OCI-LY3 (cell line): ENCODE results near the gene CEP112.

ENCODE experiments used
- H2AFZ ChIP-seq: fragments of 200-600, 300-600 bp; shearing (Covaris generic); 2 replicates; pipeline ENCODE4 v1.6.0; 2014; ENCODE audit warnings: antibody characterized with exemption, low read depth, low read length
- H3K27ac ChIP-seq: fragments of 200-600, 300-600 bp; sonication (generic); 2 replicates; pipeline ENCODE4 v1.5.1; 2014; ENCODE audit warnings: mild to moderate bottlenecking, low read length, moderate library complexity, mixed read lengths
- H3K27me3 ChIP-seq: fragments of 200-600, 300-600 bp; sonication (generic); 2 replicates; pipeline ENCODE4 v1.6.1; 2014; ENCODE audit warnings: low read depth, low read length, mixed read lengths
- H3K36me3 ChIP-seq: fragments of 200-600, 300-600 bp; sonication (generic); replicated peaks from 2 replicates; pipeline ENCODE3; 2014; ENCODE audit warnings: low read depth, low read length, mixed read lengths
- H3K4me1 ChIP-seq: fragments of 300-600, 200-600 bp; sonication (generic); 2 replicates; pipeline ENCODE4 v1.6.1; 2014; ENCODE audit warnings: low read length, mixed read lengths
- H3K4me2 ChIP-seq: fragments of 200-600, 300-600 bp; sonication (generic); 2 replicates; pipeline ENCODE4 v1.6.1; 2014; ENCODE audit warnings: low read length, mixed read lengths
- H3K4me3 ChIP-seq: fragments of 300-600, 200-600 bp; sonication (generic); 2 replicates; pipeline ENCODE4 v1.5.1; 2014; ENCODE audit warnings: antibody characterized with exemption, mild to moderate bottlenecking, low read length, moderate library complexity
- H3K79me2 ChIP-seq: fragments of 300-600, 200-600 bp; shearing (Covaris generic); 2 replicates; pipeline ENCODE4 v1.6.1; 2014; ENCODE audit warnings: mild to moderate bottlenecking, low read length, mixed read lengths
- H3K9ac ChIP-seq: fragments of 300-600, 200-600 bp; shearing (Covaris generic); 2 replicates; pipeline ENCODE4 v1.6.0; 2014; ENCODE audit warnings: mild to moderate bottlenecking, low read length, moderate library complexity
- H3K9me3 ChIP-seq: fragments of 200-600, 300-600 bp; shearing (Covaris generic); 2 replicates; pipeline ENCODE4 v1.6.1; 2014; ENCODE audit warnings: low read length, mixed read lengths; ENCODE audit not compliant: insufficient read depth
- H4K20me1 ChIP-seq: fragments of 200-600, 300-600 bp; sonication (generic); 2 replicates; pipeline ENCODE4 v1.6.1; 2016; ENCODE audit warnings: low read length, mixed read lengths; ENCODE audit not compliant: insufficient read depth
- EZH2phosphoT487 ChIP-seq: fragments of 200-600 bp; shearing (Covaris generic); IDR thresholded peaks from 2 replicates; pipeline ENCODE4 v1.6.1; 2018; ENCODE audit warnings: antibody characterized with exemption, mixed run types, low read depth
- TF ChIP-seq, protein P1 (sequence below): fragments of 200-600, 300-600 bp; sonication (generic); IDR thresholded peaks from 2 replicates; pipeline ENCODE4 v1.5.1; 2014; ENCODE audit warnings: antibody characterized with exemption, low read length, low read depth

Gene CEP112

GRCh38 chr17:65660947-65661346, 531.0 kb downstream of the CEP112 start:
- H2AFZ ChIP-seq: no peak overlapping the region
- H3K9ac ChIP-seq: no peak overlapping the region
- H4K20me1 ChIP-seq: no peaks in the 10 kb centered on the region
- no peaks in the 10 kb centered on the region for H3K9me3 ChIP-seq
- no peak for TF ChIP-seq EZH2phosphoT487
- TF ChIP-seq, protein P1, sequence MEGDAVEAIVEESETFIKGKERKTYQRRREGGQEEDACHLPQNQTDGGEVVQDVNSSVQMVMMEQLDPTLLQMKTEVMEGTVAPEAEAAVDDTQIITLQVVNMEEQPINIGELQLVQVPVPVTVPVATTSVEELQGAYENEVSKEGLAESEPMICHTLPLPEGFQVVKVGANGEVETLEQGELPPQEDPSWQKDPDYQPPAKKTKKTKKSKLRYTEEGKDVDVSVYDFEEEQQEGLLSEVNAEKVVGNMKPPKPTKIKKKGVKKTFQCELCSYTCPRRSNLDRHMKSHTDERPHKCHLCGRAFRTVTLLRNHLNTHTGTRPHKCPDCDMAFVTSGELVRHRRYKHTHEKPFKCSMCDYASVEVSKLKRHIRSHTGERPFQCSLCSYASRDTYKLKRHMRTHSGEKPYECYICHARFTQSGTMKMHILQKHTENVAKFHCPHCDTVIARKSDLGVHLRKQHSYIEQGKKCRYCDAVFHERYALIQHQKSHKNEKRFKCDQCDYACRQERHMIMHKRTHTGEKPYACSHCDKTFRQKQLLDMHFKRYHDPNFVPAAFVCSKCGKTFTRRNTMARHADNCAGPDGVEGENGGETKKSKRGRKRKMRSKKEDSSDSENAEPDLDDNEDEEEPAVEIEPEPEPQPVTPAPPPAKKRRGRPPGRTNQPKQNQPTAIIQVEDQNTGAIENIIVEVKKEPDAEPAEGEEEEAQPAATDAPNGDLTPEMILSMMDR: no peak
- no peak overlapping the region for H3K4me3 ChIP-seq
- no peak overlapping the region for H3K27ac ChIP-seq
- H3K79me2 ChIP-seq: no peaks in the 10 kb centered on the region
- no peak overlapping the region for H3K4me2 ChIP-seq
- H3K36me3 ChIP-seq: no peaks in the 10 kb centered on the region
- H3K27me3 ChIP-seq: no peaks in the 10 kb centered on the region
- peaks cover 37% of the 10 kb centered on the region for H3K4me1 ChIP-seq

GRCh38 chr17:65660078-65660477, 531.9 kb downstream of the CEP112 start:
- Histone ChIP-seq H3K4me1 (peaks cover 41% of the 10 kb centered on the region), H3K9me3 (no peaks in the 10 kb centered on the region), H3K9ac (no peak overlapping the region), H3K4me3 (no peak overlapping the region), H3K79me2 (no peaks in the 10 kb centered on the region), H3K27ac (no peak overlapping the region), H3K4me2 (no peak overlapping the region), H4K20me1 (no peaks in the 10 kb centered on the region), H2AFZ (no peak overlapping the region), H3K27me3 (no peaks in the 10 kb centered on the region), H3K36me3 (no peaks in the 10 kb centered on the region)
- TF ChIP-seq EZH2phosphoT487: no peak
- TF ChIP-seq, protein P1: no peak

DNA sequence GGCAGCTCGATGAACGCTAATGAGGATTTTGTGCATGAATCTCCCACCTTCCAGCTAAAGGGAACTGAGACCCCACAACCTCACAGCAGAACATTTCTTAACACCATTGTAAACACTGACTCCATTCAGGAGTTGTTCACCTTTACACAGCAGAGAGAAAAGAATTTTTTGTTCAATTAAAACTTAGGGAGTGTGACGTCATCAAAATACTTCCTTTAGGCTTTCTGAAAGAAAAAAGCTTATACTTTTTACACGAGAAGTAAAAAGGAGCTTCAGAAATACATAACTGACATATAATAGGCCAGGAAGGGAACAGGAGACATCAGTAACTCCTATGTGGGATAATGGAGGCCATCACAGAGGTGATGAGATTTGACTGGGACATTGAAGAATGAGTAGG, 532.4 kb downstream of the CEP112 start:
- no peak overlapping the region for H3K4me3 ChIP-seq
- no peaks in the 10 kb centered on the region for H3K36me3 ChIP-seq
- H3K79me2 ChIP-seq: no peaks in the 10 kb centered on the region
- TF ChIP-seq EZH2phosphoT487: no peak
- TF ChIP-seq, protein P1: no peak
- no peak overlapping the region for H2AFZ ChIP-seq
- H3K4me2 ChIP-seq: no peak overlapping the region
- no peak overlapping the region for H3K27ac ChIP-seq
- H4K20me1 ChIP-seq: no peaks in the 10 kb centered on the region
- no peak overlapping the region for H3K9ac ChIP-seq
- peaks cover 41% of the 10 kb centered on the region for H3K4me1 ChIP-seq
- H3K9me3 ChIP-seq: no peaks in the 10 kb centered on the region
- H3K27me3 ChIP-seq: no peaks in the 10 kb centered on the region

GRCh38 chr17:65657251-65657828, 534.6 kb downstream of the CEP112 start:
- peak overlapping the region; percentile 83 for H3K4me2 ChIP-seq
- H3K27ac ChIP-seq: peak overlapping the region; percentile 95
- no peaks in the 10 kb centered on the region for H4K20me1 ChIP-seq
- no peaks in the 10 kb centered on the region; the same call in 1 of the 2 replicates for H3K9me3 ChIP-seq
- no peak for TF ChIP-seq EZH2phosphoT487
- TF ChIP-seq, protein P1: no peak
- peak overlapping the region; percentile 52 for H3K4me3 ChIP-seq
- no peaks in the 10 kb centered on the region for H3K27me3 ChIP-seq
- peak overlapping the region; percentile 62 for H3K9ac ChIP-seq
- 0 out of 2 replicates have a peak overlapping the region, but pooled peaks have one; percentile 2 for H2AFZ ChIP-seq
- peaks cover 47% of the 10 kb centered on the region for H3K4me1 ChIP-seq
- no peaks in the 10 kb centered on the region for H3K79me2 ChIP-seq
- no peaks in the 10 kb centered on the region for H3K36me3 ChIP-seq
